Anterior cingulate cortex (tissue), 58 donors: ENCODE data around the gene KRT7.
"Not testable (repeated sequence)": the region's sequence is repeated elsewhere in the genome, so short reads cannot be mapped to it uniquely, and the experiment has no call there.

Experiments
- DNase-seq, 58 donors: peaks; one replicate each; lab custom pipeline; 2025; lab: John Stamatoyannopoulos, UW

KRT7 gene

GRCh38 chr12:52226446-52226845 lies 6.6 kb upstream of the KRT7 start:
- DNase-seq = no peak

- no peak for DNase-seq
Measured at GRCh38 chr12:52227606-52228166, 5.4 kb upstream of the KRT7 start.

GRCh38 chr12:52228366-52228765 lies 4.7 kb upstream of the KRT7 start:
- no peak for DNase-seq

DNA sequence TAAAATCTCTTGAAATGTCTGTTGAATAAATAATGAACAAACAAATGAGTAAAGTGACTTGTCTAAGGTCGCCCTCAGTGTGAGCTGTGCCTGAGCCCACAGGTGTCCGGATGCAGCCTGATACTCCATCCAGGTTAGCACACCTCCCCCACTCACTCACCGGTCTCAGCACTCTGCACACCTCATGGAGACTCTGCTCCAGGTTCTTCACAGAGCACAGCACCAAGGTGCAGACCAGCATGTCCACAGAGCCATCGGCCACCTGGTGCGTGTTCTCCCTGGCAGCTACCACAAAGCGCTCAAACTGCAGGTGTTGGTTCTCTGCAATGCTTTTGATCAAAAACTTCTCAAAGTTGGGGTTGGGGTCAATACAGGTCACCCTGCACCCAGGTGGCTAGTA lies 4.1 kb upstream of the KRT7 start:
- no peak for DNase-seq

- DNase-seq = no peak
Measured at GRCh38 chr12:52229836-52230343, 3.2 kb upstream of the KRT7 start.

DNA sequence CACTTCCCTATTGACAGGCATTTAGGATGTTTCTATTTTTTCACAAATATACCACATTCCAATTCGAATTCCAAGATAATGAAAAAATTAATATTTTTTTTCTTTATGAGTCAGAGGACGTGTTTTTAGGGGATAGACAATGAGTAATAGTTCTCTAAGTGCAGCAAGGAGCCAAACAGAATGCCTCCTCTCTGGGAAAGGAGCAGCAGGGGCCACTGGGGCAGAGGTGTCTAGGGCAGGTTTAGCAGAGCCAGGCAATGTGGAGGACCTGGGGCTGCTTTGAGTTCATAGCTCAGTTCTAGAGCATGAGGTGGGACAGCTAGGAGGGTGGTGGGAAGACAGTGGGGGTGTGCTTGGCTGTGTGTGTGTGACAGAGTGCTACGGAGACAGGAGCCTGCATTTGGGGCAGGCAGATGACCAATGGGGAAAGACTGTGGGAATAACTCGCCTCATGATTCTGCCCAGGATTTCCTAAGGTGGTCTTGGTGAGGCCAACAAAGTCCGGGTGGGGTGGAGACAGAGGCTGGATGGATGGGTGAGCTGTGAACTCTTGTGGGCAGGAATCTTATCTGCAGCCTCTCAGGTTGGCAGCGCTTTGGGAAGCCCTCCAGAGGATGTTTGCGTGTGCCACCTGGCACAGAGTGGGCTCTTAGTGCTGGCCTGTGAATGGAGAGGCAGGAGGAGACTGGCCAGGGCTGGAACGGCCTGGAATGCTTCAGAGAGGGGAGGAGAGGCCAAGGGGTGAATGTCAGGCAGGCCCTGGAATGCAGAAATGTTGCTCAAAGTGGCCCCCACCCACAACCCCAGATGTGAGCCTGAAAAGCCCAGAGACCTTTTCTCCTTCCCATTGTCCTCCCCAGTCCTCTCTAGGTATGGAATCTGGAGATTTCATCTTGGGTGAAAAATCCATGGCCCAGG lies 2.4 kb upstream of the KRT7 start:
- no peak for DNase-seq

GRCh38 chr12:52231305-52232202 lies 1.5 kb upstream of the KRT7 start:
- DNase-seq = no peak

- no peak for DNase-seq
Measured at GRCh38 chr12:52232203-52232673, 805 bp upstream of the KRT7 start.

DNA sequence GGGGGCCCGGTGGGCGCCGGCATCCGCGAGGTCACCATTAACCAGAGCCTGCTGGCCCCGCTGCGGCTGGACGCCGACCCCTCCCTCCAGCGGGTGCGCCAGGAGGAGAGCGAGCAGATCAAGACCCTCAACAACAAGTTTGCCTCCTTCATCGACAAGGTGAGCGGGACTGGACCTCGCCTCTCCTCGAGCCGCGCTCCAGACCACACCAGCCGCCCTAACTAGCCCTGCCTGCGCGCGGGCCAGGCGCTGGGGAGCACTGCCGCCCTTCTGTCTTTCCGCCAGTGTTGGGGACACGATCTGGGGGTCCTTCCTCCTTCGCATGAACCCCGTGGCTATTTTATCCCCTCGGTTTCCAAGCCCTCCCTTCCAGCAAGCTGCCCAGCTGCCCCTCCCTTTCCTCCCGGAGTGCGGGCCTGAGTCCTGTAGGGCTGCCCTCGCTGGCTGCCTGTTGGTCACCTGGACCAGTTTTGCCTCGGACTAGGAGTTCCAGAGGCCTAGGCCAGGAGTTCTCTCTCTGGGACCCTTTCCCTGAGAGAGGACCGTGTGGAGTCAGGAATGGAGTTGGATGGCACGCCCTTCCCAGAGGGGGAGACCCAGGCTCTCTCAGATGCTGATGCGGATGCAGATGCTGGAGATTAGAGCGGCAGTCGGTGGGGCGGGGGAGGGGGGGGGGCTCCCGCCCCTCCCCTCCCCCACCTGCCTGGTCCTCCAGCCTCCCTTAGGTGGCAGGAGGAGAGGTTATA lies 592 bp downstream of the KRT7 start:
- DNase-seq = no peak

DNA sequence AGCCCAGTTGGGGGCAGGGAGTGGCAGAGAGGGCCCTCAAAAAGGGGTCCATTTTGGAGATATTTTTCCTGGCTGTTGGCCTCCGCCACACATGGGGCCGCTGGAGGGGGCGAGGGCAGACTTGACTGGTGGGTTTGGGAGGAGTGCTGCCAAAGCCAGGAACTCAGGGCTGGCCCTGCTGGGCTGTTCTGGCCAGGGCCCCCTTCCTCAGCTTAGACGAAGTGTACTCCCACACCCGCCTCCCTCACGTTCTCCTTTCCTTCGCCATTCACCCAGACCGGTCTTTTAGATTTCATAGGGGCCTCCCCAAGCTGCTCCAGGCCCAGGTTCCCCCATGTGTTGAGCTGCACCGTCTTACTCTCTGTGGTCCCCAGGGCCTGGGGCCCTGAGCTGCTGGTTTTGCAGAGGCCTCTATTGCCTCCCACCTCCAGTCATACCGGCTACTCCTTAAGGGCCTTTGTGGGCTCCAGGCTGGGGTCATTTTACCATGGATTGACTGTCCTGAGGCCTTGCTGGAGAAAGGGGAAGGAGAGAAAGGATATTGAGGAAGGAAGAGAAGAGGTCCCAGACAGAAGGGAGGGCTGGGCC lies 1.3 kb downstream of the KRT7 start:
- DNase-seq = no peak

- DNase-seq = no peak
Measured at GRCh38 chr12:52235001-52235764, 2.1 kb downstream of the KRT7 start.

DNA sequence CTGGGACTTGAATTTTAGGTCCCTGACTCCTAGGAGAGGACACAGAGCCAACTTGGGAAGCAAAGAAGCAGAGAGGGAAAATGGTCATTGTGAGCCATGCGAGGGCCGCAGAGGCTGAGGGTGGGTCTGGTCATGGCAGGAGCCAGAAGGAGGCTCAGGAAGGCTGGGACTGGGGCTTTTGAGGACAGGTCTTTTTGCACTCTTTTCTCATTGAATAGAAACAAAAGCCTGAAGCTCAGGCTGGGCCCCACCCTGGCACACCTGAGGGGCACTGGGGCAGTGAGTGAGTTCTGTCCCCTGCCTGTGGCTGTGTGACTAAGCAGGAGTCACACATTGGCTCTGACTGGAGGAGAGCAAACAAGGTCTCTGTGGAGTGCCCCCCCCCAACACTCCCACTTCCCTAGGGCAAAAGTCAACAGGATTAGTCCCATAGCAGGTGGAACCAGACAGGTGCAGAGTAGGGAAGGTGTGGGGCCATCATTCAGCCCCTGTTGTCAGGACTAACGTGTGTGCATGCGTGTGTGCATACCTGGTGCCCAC lies 2.8 kb downstream of the KRT7 start:
- no peak for DNase-seq

DNA sequence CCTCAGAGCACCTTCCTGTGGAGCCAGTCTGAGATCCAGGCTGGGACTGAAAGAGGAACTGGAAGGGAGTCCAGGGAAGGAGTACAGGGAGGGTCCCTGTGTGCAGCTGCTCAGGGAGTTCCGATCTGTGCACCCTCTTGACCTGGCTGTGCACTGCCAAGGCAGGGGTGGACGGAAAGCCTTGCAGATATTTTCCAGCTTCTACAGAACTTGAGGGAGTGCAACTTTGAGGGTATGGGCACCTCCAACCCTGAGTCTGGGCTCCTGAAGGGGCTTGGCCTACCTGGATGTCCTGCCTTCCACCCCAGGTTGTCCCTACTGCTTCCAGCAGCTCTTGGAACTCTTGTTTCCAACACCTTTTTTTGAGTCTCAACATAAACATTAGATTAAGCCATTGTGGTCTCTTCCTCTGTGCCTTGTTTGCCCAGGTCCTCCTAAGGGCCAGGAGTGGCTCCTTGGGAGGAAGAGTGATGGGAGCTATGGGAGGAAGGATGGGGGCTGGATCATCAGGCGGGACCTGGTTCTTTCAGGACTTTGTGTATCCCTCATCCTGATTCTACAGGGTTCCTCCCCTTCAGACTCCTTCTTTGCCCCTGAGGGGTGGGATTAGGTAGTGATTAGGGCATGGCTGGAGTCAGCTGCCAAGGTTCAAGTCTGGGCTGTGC lies 3.5 kb downstream of the KRT7 start:
- no peak for DNase-seq

DNA sequence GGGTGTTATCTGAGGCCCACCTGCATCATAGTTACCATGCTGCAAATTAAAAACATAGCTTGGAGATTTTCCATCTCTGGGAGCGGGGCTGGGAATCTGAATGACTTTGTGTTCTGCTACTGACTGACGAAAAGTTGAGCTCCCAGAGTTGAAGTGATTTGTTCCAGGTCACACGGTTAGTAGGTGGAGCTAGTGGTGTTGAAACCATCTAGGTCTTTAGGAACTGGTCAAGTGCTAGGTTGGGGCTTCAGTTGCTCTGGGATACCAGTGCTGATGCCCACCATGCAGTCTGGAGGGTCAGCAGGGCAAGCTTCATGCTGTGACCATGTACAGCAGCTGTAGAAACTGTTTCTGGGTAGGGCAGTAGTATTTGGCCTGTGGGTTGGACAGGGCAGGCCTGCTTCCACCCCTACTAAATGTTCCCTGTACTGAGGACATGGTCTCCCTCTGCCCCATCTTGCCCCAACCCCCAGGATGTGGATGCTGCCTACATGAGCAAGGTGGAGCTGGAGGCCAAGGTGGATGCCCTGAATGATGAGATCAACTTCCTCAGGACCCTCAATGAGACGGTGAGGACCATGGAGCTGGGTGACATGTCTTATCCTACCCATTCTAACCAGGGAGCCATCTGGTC lies 5.3 kb downstream of the KRT7 start:
- no peak for DNase-seq

- DNase-seq = no peak
Measured at GRCh38 chr12:52238916-52239646, 6.0 kb downstream of the KRT7 start.

DNA sequence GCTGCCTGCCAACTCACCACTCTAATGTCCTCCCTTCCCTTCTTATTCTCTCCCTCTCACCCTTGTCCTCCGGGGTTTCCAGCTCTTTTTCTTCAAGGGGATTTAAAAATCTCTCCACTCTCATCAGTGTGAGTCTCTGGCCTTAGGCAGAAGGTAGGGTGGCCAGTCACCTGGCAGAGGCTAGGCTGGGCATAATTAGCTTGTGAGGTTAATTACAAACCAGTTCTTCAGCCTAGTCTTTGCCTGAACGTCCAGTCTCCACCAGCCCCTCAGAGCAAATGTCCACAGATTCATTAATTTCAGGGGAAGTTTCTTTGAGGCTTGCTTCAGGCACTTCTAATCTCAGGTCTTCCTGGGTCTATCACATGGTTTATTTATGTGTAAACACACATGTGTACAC lies 6.7 kb downstream of the KRT7 start:
- DNase-seq = no peak

- not testable (repeated sequence) for DNase-seq
Measured at GRCh38 chr12:52240247-52240646, 7.2 kb downstream of the KRT7 start.
